Measurements from ENCODE around the gene EIF4E2.

Gene EIF4E2

DNA sequence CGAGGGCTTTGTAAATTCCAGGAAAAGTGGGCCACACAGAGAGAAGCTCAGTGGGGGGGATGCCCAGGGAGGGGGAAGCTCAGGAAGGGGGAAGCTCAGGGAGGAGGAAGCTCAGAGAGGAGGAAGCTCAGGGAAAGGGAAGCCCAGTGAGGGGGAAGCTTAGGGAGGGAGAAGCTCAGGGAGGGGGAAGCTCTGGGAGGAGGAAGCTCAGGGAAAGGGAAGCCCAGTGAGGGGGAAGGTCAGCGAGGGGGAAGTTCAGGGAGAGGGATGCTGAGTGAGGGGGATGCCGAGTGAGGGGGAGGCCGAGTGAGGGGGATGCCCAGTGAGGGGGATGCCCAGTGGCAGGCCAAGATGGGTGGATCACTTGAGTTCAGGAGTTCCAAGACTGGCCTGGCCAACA, 11.8 kb upstream of the EIF4E2 start:
- TF ChIP-seq ZNF274 (IDR thresholded peaks at IDR 0.05; ENCODE audit: low read depth, low read length): no peak
- no peak overlapping the region for H3K4me3 ChIP-seq (ENCODE audit: low read length)

DNA sequence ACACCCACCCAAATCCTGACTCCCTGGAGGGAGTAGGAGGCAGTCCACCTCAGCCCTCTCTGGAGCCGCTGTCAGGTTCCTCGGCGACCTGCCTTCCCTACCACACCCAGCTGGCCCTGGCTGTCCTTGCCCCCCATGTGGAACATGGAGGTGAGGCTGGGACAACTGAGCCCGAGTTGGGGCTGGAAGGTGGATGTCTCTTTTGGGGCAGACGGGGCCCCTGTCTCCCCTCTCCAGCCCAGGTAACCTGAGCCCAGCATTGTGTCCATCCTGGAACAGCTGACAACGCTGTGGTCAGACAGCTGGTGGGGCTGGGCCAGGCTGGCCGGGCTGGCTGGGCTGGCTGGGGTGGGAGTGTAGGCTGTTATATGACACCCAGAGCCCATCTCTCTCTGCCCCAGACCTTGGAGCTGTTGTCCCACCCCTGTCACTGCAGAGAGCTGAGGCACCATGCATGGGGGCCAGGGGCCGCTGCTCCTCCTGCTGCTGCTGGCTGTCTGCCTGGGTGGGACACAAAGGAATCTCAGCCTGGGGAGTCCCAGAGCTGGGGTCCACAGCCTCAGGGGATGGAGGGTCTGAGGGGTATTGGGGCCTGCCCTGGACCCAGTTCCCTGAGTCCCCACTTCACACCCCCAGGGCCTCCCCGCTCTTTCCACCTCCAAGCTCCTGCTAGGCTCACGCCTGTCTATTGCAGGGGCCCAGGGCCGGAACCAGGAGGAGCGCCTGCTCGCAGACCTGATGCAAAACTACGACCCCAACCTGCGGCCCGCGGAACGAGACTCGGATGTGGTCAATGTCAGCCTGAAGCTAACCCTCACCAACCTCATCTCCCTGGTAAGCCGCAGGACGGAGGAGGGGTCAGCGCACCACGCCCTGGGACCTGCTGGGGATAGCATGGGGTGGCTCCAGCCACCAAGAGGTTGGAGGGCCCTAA, 10.9 kb upstream of the EIF4E2 start, which contains the start of gene CHRNG:
Gene CHRNG, plus strand, starts transcription at position 395 of the 934 bp plus-strand sequence. Its CDS starts 56 bp downstream, at position 451.
- no peak for TF ChIP-seq ZNF274 (IDR thresholded peaks at IDR 0.05; ENCODE audit: low read depth, low read length)
- H3K4me3 ChIP-seq (ENCODE audit: low read length): no peak within 1 kb of the TSS

DNA sequence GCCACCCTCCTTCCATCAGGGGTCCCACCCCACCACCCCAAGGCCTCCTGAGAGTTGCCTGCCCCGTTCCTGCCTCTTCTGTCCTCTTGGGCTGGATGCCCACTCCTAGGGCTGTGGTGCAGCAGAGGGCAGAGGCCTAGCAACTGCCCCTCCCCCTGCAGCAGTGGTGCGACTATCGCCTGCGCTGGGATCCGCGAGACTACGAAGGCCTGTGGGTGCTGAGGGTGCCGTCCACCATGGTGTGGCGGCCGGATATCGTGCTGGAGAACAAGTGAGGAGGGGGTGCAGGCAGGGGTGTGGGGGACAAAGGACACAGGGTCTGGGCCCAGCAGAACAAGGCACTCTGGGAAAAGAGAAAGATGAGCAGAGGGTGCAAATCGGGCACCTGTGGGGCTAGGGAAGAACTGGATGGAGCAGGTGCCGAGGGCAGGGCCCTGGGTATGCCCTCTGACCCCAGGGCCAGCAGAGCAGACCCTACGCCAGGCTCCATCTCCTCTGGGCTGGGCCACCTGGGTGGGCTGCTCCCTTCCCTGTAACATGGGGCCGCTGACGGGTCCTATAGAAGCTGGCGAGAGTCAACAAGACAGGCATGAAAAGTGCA, 9.9 kb upstream of the EIF4E2 start:
- no peak overlapping the region for H3K4me3 ChIP-seq (ENCODE audit: low read length)
- no peak for TF ChIP-seq ZNF274 (IDR thresholded peaks at IDR 0.05; ENCODE audit: low read depth, low read length)

DNA sequence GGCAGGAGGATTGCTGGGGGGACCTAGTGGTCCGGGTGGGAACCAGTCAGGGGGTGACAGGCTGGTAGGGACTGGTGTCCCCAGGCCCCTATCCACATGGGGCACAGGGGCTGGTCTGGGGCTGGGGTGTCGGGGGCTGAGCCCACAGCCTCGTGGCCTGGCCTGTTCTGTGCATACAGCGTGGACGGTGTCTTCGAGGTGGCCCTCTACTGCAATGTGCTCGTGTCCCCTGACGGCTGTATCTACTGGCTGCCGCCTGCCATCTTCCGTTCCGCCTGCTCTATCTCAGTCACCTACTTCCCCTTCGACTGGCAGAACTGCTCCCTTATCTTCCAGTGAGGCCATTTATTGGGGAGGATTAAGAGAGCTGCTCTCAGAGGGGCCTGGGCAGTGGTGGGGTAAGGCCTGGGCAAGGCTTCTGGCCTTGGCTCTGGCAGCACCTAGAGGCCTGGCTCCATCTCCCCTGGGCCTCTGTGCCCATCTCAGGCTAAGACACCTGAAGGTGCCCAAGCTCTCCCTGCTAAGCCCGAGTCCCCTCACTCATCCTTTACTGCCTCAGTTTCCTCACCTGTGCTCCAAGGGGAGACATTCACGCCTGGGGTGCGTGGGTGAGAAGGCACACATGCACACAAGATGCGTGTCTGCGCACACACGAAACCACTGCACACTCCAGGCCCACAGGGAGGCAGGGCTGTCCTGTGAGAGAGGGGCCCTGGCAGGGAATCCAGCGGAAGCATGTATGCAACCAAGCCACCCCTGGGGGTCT, 9.1 kb upstream of the EIF4E2 start:
- H3K4me3 ChIP-seq (ENCODE audit: low read length): no peak overlapping the region
- TF ChIP-seq ZNF274 (IDR thresholded peaks at IDR 0.05; ENCODE audit: low read depth, low read length): no peak

DNA sequence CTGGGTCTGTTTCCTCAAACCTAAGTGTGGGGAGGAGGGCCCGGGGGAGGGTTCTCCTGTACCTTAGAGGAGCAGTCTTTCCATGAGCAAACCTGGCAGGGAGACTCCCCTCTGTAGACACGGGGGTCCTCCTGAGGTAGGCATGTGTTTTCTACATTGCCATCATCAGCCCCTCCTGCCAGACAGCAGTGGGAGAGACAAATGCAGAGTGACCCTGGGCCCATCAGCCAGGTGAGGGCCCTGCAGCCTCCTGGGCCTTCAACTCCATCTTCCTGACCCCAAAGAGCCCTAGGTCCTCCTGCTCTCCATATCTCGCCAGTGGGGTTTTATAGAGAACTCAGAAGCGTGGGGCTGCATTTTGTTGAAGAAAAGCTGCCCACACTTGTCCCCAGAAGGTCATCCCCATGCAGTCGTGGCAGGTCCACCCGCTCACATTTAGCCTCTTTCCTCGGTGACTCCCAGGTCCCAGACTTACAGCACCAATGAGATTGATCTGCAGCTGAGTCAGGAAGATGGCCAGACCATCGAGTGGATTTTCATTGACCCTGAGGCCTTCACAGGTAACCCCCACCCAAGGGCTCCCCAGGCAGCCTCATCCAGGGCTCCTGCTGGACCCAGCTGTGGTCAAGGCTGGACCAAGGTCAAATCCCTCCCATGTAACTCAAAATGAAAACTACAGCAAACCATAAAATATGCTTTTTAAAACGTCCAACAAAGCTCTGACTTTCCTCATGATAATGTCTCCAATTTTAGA, 8.4 kb upstream of the EIF4E2 start:
- no peak overlapping the region for H3K4me3 ChIP-seq (ENCODE audit: low read length)
- no peak for TF ChIP-seq ZNF274 (IDR thresholded peaks at IDR 0.05; ENCODE audit: low read depth, low read length)

DNA sequence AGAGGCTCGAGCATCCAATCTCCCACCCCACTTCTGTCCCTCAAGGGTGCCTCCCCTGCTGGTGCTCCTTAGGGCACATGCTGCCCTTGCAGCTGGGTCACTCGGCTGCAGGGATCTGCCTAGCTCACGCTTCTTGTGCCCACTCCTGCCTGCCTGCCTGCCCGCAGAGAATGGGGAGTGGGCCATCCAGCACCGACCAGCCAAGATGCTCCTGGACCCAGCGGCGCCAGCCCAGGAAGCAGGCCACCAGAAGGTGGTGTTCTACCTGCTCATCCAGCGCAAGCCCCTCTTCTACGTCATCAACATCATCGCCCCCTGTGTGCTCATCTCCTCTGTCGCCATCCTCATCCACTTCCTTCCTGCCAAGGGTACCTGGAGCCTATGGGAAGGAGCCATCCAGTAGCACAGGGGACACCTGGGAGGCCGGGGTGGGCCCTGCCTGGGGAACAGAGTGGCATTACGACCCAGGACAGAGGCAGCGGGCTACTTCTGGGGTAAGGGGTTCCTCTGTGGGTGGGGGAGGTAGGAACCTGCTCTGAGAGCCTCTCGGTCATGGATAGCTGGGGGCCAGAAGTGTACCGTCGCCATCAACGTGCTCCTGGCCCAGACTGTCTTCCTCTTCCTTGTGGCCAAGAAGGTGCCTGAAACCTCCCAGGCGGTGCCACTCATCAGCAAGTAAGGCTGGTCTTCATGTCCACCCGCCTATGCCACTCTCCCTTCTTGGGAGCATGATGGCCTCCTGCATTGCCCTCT, 7.6 kb upstream of the EIF4E2 start:
- no peak for TF ChIP-seq ZNF274 (IDR thresholded peaks at IDR 0.05; ENCODE audit: low read depth, low read length)
- H3K4me3 ChIP-seq (ENCODE audit: low read length): no peak overlapping the region

DNA sequence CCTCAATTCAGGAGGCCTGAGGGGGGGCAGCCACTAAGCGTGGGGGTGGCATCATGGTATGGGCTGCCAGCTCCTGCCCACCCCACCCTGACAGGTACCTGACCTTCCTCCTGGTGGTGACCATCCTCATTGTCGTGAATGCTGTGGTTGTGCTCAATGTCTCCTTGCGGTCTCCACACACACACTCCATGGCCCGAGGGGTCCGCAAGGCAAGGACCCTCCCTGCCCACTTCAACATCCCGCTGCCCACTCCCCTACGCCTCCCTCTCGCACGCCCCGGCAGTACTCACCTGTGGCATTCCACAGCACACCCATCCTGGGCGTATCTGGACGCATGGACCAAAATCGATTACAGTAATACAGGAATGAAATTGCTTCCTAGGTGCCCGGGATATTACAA, 7.0 kb upstream of the EIF4E2 start:
- no peak for TF ChIP-seq ZNF274 (IDR thresholded peaks at IDR 0.05; ENCODE audit: low read depth, low read length)

DNA sequence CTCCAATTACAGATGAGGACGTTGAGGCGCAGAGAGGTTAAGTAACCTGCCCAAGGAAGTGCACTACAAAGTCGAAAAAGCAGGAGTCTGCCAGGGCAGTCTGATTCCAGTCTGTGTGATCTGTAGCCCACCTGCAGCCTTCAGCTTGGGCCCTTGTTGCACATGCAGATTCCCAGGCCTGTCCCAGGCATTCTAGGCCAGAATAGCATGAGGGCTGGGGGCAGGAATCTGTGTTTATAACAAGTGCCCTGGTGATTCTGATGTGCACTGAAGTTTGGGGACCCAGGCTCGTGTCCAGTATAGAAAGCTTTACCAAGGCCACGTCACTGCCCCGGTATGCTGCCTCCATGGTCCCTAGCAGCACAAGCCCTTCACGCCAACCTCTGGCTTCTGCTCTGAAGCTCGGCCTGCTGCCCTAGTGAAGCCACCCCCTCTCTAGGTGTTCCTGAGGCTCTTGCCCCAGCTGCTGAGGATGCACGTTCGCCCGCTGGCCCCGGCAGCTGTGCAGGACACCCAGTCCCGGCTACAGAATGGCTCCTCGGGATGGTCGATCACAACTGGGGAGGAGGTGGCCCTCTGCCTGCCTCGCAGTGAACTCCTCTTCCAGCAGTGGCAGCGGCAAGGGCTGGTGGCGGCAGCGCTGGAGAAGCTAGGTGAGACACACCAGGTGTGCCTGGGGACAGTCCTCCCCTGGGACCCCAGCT, 6.4 kb upstream of the EIF4E2 start:
- no peak for TF ChIP-seq ZNF274 (IDR thresholded peaks at IDR 0.05; ENCODE audit: low read depth, low read length)
- no peak overlapping the region for H3K4me3 ChIP-seq (ENCODE audit: low read length)

More for the DNA sequence above, 7.0 kb upstream of the EIF4E2 start:
- no peak overlapping the region for H3K4me3 ChIP-seq (ENCODE audit: low read length)

DNA sequence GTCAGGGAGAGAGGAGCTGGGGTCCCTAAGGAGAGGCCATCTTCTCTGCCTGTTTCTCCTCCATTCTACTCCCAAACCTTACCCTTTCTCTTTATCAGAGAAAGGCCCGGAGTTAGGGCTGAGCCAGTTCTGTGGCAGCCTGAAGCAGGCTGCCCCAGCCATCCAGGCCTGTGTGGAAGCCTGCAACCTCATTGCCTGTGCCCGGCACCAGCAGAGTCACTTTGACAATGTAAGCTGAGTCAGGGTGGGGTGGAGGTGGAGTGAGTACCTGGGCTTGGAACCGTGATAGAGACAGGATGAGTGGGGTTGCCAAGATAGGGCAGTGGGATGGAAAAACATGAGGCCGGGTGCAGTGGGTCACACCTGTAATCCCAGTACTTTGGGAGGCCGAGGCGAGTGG, 5.8 kb upstream of the EIF4E2 start:
- TF ChIP-seq ZNF274 (IDR thresholded peaks at IDR 0.05; ENCODE audit: low read depth, low read length): no peak
- H3K4me3 ChIP-seq (ENCODE audit: low read length): no peak overlapping the region

DNA sequence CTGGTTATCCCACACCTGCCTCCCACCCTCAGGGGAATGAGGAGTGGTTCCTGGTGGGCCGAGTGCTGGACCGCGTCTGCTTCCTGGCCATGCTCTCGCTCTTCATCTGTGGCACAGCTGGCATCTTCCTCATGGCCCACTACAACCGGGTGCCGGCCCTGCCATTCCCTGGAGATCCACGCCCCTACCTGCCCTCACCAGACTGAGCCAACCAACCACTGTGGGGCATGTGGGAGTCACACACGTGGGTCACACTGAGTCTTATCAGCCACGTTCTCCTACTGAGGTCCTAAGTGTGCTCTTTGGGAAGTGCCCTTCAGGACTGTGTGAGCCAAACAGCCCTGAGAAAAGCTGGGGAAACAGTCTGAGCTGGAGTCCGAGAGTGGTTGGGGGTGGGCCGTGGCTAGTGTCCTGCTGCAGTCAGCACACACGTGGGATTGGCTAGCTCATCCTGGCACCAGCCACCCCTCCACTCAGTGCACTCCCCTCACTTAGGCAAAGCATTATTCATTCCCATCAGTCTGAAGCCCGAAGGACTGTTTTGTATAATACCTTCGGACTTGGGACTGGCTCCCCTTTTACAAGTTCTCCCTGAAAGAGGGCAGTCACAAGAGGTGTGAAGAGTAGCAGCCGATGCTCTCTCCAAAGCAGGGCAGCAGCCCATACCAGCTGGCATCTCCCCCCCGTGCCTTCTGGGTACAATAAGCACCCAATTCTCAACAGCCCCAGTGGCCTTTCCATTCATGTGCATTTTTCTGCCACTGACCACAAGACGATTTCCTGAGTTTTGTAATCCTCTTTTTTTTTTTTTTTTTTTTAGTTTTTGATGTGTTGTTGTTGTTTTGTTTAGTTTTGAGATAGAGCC, 4.7 kb upstream of the EIF4E2 start:
- H3K4me3 ChIP-seq (ENCODE audit: low read length): no peak overlapping the region
- no peak for TF ChIP-seq ZNF274 (IDR thresholded peaks at IDR 0.05; ENCODE audit: low read depth, low read length)

DNA sequence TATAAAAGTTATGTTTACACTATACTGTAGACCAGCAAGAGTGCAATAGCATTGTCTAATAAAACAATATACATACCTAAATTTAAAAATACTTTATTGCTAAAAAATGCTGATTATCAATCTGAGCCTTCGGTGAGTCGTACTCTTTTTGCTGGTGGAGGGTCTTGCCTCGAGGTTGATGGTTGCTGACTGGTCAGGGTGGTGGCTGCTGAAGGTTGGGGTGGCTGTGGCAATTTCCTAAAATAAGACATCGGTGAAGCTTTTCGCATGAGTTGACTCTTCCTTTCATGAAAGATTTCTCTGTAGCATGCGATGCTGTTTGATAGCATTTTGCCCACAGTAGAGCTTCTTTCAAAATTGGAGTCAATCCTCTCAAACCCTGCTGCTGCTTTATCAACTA, 2.5 kb upstream of the EIF4E2 start:
- no peak overlapping the region for H3K4me3 ChIP-seq (ENCODE audit: low read length)
- no peak for TF ChIP-seq ZNF274 (IDR thresholded peaks at IDR 0.05; ENCODE audit: low read depth, low read length)
